Measurements from ENCODE around the gene HUNK. TPM values are rescaled to one million over a fixed set of nuclear protein-coding genes. Genes with fewer than 3 reads are reported as not detected.

Gene HUNK
- total RNA-seq, 2 donors from 2014 or later: 0.27 to 0.42 TPM

- Histone ChIP-seq H3K4me1 (ENCODE audit: control insufficient read depth in 1 of 2, low read depth in 2 of 2) (peaks cover 0 to 15% of the 10 kb centered on the region in 2 donors), H3K27me3 (replicated peaks; ENCODE audit: insufficient read depth) (no peaks in the 10 kb centered on the region), H3K4me3 (no peak overlapping the region), H3K27ac (no peak overlapping the region), H3K36me3 (no peaks in the 10 kb centered on the region), H3K9me3 (no peaks in the 10 kb centered on the region)
- no peak for TF ChIP-seq CTCF (IDR thresholded peaks at IDR 0.05)
- DNase-seq (ENCODE audit: low spot score) (peak; percentile 29), ATAC-seq (ENCODE audit: insufficient number of reproducible peaks, low FRiP score, low read depth) (no peak)
Observed at GRCh38 chr21:32021319-32021994, 148.6 kb downstream of the HUNK start.

GRCh38 chr21:32022146-32022545 lies 149.3 kb downstream of the HUNK start:
- Histone ChIP-seq H3K4me3 (no peak overlapping the region), H3K9me3 (no peaks in the 10 kb centered on the region), H3K27me3 (replicated peaks; ENCODE audit: insufficient read depth) (no peaks in the 10 kb centered on the region), H3K27ac (no peak overlapping the region), H3K36me3 (no peaks in the 10 kb centered on the region), H3K4me1 (ENCODE audit: control insufficient read depth in 1 of 2, low read depth in 2 of 2) (peaks cover 0 to 15% of the 10 kb centered on the region in 2 donors)
- DNase-seq (ENCODE audit: low spot score) (no peak), ATAC-seq (ENCODE audit: insufficient number of reproducible peaks, low FRiP score, low read depth) (peak; percentile 22)
- TF ChIP-seq CTCF (IDR thresholded peaks at IDR 0.05): no peak

GRCh38 chr21:32030146-32030652 lies 157.4 kb downstream of the HUNK start:
- DNase-seq (ENCODE audit: low spot score) (no peak), ATAC-seq (ENCODE audit: insufficient number of reproducible peaks, low FRiP score, low read depth) (no peak)
- Histone ChIP-seq H3K4me1 (ENCODE audit: control insufficient read depth in 1 of 2, low read depth in 2 of 2) (no peaks in the 10 kb centered on the region), H3K4me3 (no peak overlapping the region), H3K36me3 (no peaks in the 10 kb centered on the region), H3K27me3 (replicated peaks; ENCODE audit: insufficient read depth) (no peaks in the 10 kb centered on the region), H3K9me3 (no peaks in the 10 kb centered on the region), H3K27ac (no peak overlapping the region)
- TF ChIP-seq CTCF (IDR thresholded peaks at IDR 0.05): no peak

- no peaks in the 10 kb centered on the region for H3K27me3 ChIP-seq (replicated peaks; ENCODE audit: insufficient read depth)
- ATAC-seq (ENCODE audit: insufficient number of reproducible peaks, low FRiP score, low read depth): no peak
- DNase-seq (ENCODE audit: low spot score): no peak
- no peak overlapping the region for H3K27ac ChIP-seq
- H3K4me1 ChIP-seq (ENCODE audit: control insufficient read depth in 1 of 2, low read depth in 2 of 2): no peaks in the 10 kb centered on the region
- H3K4me3 ChIP-seq: no peak overlapping the region
- no peaks in the 10 kb centered on the region for H3K36me3 ChIP-seq
- TF ChIP-seq CTCF (IDR thresholded peaks at IDR 0.05): no peak
- no peaks in the 10 kb centered on the region for H3K9me3 ChIP-seq
Observed at GRCh38 chr21:32034850-32035249, 162.0 kb downstream of the HUNK start.

- H3K27ac ChIP-seq: no peak overlapping the region
- H3K4me3 ChIP-seq: no peak overlapping the region
- ATAC-seq (ENCODE audit: insufficient number of reproducible peaks, low FRiP score, low read depth): no peak
- no peaks in the 10 kb centered on the region for H3K27me3 ChIP-seq (replicated peaks; ENCODE audit: insufficient read depth)
- no peaks in the 10 kb centered on the region for H3K9me3 ChIP-seq
- no peak for TF ChIP-seq CTCF (IDR thresholded peaks at IDR 0.05)
- H3K4me1 ChIP-seq (ENCODE audit: control insufficient read depth in 1 of 2, low read depth in 2 of 2): no peaks in the 10 kb centered on the region
- DNase-seq (ENCODE audit: low spot score): no peak
- H3K36me3 ChIP-seq: no peaks in the 10 kb centered on the region
Observed at GRCh38 chr21:32035617-32036016, 162.8 kb downstream of the HUNK start.
